Hepatic stellate cell (primary cell): ENCODE measurements around the gene TMC1.
"Not testable (repeated sequence)": the region's sequence is repeated elsewhere in the genome, so short reads cannot be mapped to it uniquely, and the experiment has no call there.

Experiments
- DNase-seq: peaks from one replicate; pipeline ENCODE4 v3.0.0; 2011; ENCODE audit warnings: low spot score

The TMC1 gene

GRCh38 chr9:72763022-72763421 is 241.6 kb downstream of the TMC1 start:
- DNase-seq: no peak

GRCh38 chr9:72769546-72769945 is 248.1 kb downstream of the TMC1 start:
- DNase-seq: no peak

- no peak for DNase-seq
Measured at GRCh38 chr9:72772661-72773060, 251.3 kb downstream of the TMC1 start.

DNA sequence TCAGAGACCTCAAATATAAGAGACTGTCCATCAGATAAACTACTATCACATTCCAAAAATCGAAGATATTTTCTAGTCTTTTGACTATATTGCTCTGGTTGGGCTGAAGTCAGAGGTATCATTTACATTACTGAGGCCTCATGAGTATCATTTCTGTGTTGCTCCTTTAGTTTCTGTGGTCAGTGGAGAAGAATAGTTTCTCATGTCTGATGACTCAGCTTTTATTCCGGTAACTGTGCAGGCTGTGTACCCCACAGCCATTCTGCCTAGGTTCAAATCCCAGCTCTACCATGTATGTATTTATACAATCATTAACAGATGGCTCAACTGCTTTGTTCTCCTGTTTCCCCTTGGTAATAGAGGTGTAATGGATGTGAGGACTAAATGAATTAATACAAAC is 252.2 kb downstream of the TMC1 start:
- DNase-seq: no peak

DNA sequence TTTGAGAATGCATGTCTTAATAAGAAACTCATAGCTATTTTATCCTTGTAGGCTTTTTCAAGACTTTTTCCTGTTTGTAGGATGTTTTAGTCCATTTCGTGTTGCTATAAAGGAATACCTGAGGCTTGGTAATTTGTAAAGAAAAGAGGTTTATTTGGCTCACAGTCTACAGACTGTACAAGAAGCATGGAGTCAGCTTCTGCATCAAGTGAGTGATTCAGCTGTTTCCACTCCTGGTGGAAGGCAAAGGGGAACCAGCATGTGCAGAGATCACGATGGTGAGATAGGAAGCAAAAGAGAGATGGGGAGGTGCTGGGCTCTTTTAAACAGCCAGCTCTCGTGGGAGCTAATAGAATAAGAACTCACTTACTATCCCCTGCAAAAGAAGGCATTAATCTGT is 254.2 kb downstream of the TMC1 start:
- no peak for DNase-seq

- no peak for DNase-seq
Measured at GRCh38 chr9:72779614-72780013, 258.2 kb downstream of the TMC1 start.

- DNase-seq: no peak
Measured at GRCh38 chr9:72786948-72787347, 265.5 kb downstream of the TMC1 start.

- DNase-seq: no peak
Measured at GRCh38 chr9:72788966-72789735, 267.7 kb downstream of the TMC1 start.

GRCh38 chr9:72789885-72790284 is 268.5 kb downstream of the TMC1 start:
- no peak for DNase-seq

DNA sequence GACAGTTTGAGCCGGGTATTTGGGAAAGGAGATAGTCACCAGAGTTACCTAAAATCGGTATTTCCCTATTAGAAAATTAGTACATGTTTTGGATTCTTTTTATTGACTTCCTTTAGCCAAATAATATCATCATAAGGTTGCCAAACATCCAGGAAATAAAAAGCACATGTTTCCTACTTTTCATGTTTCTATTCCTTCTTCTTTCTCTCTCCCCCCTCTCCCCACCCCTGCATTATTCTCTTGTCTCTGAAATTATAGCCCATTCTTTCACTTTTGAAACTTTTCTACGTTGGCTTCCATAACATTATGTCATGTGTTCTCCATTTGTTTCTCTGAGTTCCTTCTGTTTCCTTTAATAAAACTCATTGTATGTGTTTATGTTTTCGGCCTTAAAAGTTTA is 269.6 kb downstream of the TMC1 start:
- DNase-seq: no peak

DNA sequence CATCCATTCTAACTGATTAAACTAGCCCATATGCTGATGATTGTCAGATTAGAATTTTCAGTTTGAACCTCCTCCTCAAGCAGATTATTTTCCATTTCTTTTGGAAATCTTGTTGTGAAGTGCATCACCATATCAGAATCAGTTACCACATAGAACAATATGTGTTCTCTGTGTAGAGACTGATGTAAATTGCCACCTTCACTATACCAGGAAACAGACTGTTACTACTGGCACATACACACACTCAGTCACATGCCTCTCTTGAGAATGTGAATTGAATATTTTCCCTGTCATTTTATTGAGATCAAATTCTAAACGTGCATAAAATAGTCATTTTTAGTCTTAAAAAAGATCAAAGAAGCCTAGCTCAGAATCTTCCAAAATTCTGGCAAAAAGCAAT is 270.0 kb downstream of the TMC1 start:
- no peak for DNase-seq

DNA sequence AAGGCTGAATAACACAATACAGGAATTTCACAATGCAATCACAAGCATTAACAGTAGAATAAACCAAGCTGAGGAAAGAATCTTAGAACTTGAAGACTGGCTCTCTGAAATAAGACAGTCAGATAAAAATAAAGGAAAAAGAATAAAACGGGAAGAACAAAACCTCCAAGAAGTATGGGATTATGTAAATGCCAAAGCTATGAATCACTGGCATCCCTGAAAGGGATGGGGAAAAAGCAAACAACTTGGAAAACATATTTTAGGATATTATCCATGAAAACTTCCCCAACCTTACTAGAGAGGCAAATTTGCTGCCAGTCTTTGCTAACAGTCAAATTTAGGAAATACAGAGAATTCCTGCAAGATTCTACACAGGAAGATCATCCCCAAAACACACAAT is 273.5 kb downstream of the TMC1 start:
- DNase-seq: no peak

GRCh38 chr9:72800328-72800994 is 279.1 kb downstream of the TMC1 start:
- DNase-seq: no peak

GRCh38 chr9:72805238-72805637 is 283.8 kb downstream of the TMC1 start:
- DNase-seq: no peak

GRCh38 chr9:72806313-72806809 is 285.0 kb downstream of the TMC1 start:
- DNase-seq: not testable (repeated sequence)

DNA sequence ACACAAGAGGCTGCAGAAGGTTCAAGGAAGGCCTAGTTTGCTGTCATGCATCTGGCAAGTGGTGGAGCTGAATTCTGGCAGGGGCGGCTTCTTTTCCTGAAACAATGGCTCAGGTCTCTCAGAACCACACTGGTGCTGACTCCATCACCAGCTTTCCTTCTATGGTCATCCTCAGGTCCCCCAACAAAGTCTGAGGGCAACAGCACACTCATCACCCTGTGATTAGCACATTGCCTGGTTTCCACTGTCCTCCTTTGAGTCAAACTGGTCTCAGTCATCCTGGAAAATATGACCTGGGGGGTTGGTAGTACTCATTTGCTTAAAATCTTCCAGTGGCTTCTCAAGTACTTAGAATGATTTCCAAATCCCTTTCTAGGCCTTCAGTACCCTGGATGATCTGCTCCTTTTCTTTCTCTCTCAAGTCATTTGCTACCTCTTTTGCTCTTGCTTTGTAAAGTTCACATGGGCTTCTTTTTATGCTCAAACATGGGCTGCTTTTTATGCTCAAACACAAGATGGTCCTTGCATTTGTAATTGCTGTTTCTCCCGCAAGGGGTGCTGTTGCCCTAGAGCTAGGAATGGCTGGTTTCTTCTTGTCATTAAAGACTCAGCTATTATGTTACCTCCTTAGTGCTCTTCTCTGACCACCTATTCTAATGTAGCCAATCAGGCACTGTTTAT is 286.5 kb downstream of the TMC1 start:
- no peak for DNase-seq

DNA sequence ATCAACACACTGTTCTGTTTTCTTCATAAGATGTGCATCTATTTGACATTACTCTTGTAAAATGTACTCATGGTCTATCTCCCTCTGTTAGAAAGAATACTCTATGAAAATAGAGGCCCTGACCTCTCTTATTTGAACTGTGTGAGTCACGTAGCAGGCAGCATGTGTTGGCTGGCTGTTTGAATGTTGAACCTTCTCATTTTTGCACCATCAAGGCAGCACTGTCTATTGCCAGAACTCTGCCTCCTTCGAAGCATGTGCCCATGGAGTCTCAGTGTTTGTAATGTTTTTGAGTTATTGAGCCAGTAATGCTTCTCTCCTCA is 287.0 kb downstream of the TMC1 start:
- DNase-seq: no peak

DNA sequence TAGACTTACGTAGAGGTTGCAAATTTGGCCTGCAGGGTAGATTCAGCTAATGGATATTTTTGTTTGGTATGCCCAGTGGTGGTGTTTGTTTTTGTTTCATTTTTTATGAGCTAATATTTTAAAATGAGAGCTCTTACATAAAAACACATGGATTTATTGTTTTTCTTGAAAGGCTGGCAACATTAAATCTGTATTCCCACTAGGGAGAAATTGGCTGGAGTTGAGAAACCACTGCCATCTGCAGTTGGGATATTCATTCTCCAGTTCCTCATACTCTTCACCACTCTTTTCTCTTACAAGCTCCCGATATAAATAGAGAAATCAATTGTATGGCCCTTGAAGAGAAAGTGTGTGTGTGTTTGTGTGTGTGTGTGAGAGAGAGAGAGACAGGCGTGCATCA is 288.2 kb downstream of the TMC1 start:
- DNase-seq: no peak

DNA sequence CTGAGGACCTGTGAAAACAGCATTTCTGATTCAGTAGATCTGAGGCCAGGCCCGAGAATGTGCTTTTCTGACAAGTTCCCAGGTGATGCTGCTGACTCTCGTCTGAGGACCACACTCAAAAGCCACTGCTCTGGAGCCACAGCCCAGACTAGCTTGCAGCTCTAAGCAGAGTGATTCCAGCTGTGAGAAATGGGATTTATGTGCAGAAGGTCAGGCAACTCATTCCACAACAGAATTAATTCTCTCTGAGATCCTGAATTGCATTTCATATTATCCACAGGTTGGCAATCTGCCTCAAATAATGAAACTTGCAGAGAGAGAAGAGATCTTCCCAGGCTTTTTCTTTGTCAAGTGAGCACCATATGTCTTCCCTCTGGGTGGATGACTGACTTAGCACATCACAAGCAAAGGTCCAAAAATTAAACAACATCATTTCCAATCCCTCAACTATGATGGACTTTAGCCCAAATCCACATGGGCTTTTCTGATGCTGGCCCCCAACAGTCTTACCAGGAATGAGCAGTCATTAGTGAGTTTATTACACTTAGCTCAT is 291.2 kb downstream of the TMC1 start:
- DNase-seq: no peak

DNA sequence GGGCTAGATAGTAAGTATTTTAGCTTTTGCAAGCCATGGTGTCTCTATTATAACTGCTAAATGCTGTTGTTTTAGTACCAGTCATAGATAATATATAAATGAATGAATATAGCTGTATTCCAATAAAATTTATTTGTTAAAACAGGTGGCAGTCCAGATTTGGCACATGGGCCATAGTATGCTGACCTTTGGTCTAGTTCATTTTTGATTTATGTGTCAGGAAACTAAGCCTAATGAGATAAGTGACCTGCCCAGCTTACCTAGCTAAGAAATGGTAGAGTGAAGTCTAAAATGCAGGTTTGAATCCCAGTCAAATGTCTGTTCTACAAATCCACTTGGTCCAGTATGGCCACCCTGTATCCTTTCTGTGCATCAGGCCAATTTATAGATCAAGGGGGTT is 292.1 kb downstream of the TMC1 start:
- no peak for DNase-seq

DNA sequence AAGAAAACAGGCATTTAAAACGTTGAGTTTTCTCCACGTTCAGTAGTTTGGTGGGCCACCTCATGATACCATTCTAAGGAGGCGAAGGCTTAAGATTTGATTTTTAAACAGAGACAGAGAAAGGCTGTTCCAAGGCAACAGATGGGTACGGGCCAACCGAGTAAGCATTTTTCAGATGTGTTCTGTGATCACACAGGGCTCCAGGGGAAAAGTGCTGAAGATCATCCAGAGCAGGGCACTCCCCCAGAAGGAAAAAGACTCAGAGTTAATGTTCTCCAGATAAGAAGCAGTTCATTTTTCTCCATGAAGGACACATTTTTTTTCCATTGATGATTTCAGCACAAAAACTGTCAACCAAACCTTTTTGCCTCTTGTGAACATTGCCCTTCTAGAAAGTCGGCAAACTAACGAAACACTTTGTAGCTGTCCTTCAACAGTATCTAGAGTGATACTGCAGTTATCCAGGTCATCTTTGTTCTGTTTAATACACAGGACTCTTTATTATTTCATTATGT is 292.7 kb downstream of the TMC1 start:
- DNase-seq: no peak

DNA sequence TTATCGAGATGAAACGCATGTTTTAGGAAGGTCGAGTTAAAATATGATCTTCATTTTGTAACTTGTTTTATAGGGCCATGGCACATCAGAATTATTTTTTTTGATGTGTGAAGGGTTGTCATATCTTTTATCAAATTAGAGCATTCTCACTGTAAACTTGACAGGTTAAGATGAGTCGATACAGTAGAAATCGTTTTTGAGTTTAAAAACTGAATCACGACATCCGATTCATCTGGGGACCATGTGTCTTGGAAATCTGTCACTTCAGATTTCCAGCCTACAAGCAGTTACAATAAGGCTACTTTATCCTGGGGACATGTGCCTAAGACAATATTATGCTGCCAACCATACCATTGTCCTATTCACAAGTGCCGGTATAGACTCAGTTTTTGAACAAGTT is 295.3 kb downstream of the TMC1 start:
- DNase-seq: no peak

- no peak for DNase-seq
Measured at GRCh38 chr9:72817413-72817812, 296.0 kb downstream of the TMC1 start.
